VCaP (cell line): ENCODE measurements around the gene ADM5.

Experiments used
- H3K27ac ChIP-seq: fragments of 450-650 bp; 2 replicates; pipeline ENCODE4 v1.5.1; 2017
- TF ChIP-seq, protein P1 (sequence below): fragments of 450-650 bp; conservative IDR thresholded peaks from 2 replicates; pipeline ENCODE4 v1.5.1; 2017; ENCODE audit warnings: mild to moderate bottlenecking, moderate library complexity

Gene ADM5

DNA sequence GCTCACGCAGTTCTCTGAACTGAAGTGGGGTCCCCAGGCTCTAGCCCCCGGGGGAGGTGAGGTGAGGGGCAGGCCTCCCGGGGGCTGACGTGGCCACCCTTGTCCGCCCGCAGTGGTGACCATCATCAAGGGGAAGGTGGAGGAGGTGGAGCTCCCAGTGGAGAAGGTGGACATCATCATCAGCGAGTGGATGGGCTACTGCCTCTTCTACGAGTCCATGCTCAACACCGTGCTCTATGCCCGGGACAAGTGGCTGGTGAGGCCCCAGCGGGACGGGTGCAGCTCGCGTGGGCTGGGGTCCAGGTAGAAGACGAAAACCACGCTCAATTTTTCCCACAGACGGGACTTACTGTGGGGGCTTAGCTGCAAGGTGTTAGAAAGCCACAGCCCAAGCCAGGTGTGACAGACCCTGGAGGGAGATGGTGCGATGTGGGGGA, 5.6 kb upstream of the ADM5 start:
- H3K27ac ChIP-seq = no peak overlapping the region
- TF ChIP-seq, protein P1, sequence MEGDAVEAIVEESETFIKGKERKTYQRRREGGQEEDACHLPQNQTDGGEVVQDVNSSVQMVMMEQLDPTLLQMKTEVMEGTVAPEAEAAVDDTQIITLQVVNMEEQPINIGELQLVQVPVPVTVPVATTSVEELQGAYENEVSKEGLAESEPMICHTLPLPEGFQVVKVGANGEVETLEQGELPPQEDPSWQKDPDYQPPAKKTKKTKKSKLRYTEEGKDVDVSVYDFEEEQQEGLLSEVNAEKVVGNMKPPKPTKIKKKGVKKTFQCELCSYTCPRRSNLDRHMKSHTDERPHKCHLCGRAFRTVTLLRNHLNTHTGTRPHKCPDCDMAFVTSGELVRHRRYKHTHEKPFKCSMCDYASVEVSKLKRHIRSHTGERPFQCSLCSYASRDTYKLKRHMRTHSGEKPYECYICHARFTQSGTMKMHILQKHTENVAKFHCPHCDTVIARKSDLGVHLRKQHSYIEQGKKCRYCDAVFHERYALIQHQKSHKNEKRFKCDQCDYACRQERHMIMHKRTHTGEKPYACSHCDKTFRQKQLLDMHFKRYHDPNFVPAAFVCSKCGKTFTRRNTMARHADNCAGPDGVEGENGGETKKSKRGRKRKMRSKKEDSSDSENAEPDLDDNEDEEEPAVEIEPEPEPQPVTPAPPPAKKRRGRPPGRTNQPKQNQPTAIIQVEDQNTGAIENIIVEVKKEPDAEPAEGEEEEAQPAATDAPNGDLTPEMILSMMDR = no peak

DNA sequence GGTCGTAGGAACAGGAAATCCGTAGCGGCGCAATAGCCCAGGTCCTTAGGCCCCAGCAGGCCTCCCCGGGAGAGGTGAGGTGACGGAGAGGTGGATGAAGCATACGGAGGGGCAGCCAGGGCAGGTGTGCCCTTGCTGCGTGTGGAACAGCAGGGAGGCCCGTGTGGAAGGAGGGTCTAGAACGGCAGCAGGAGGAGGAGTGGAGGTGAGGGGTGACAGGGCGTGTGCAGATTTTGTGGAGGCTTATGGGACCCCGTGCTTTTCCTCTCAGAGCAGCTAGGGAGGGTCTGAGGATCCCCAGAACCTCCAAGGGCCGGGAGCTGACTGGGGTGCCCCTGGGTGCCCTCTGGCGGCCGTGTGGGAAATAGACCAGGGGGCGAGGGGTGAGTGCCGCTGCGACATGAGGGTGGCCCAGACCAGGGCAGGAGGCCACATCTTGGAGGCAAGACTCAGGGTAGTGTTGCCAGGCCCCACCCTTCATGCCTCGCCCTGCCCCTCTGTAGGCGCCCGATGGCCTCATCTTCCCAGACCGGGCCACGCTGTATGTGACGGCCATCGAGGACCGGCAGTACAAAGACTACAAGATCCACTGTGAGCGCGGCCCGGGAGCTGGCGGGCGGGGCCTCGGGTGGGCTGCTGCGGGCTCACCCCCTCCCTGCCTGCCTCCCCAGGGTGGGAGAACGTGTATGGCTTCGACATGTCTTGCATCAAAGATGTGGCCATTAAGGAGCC, 5.0 kb upstream of the ADM5 start:
- H3K27ac ChIP-seq = no peak overlapping the region
- TF ChIP-seq, protein P1 = peak; percentile 81

DNA sequence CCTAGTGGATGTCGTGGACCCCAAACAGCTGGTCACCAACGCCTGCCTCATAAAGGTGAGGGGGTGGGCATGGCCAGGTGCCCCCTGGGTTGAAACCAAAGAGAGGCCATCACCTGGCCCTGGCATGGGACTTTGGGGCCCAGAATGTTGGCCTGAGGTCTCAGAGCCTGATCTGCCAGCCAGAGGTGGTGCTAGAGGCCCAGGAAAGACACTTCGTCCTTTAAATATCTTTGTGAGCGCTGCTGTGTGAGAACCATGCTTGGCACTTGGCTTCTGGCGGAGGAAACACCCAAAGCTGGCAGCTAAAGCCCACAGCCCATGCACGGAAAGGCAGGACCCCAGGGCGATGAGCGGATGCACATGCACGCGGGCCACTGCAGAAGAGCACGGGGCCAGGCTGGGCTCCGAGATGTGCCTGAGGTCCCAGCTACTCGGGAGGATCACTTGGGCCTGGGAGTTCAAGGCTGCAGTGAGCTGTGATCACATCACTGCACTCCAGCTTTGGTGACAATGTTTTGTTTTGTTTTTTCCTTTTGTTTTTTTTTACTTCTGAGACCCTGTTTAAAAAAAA, 4.3 kb upstream of the ADM5 start:
- TF ChIP-seq, protein P1 = no peak
- H3K27ac ChIP-seq = no peak overlapping the region

DNA sequence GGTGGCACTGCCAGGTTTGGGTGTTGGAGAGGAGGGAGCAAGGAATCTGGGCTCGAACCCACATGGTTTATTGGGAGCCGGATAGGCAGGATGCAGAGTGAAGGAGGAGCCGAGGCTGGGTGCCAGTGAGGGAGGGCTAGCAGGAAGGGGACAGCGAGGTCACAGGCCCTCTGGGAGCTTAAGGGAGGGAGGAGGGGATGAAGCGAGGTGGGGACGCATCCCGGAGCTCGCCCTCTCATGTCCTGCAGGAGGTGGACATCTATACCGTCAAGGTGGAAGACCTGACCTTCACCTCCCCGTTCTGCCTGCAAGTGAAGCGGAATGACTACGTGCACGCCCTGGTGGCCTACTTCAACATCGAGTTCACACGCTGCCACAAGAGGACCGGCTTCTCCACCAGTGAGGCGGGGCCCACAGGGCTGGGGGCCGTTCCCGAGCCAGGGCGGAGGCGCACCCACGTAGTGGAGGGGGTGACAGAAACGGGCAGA, 3.5 kb upstream of the ADM5 start:
- H3K27ac ChIP-seq = no peak overlapping the region
- TF ChIP-seq, protein P1 = no peak

DNA sequence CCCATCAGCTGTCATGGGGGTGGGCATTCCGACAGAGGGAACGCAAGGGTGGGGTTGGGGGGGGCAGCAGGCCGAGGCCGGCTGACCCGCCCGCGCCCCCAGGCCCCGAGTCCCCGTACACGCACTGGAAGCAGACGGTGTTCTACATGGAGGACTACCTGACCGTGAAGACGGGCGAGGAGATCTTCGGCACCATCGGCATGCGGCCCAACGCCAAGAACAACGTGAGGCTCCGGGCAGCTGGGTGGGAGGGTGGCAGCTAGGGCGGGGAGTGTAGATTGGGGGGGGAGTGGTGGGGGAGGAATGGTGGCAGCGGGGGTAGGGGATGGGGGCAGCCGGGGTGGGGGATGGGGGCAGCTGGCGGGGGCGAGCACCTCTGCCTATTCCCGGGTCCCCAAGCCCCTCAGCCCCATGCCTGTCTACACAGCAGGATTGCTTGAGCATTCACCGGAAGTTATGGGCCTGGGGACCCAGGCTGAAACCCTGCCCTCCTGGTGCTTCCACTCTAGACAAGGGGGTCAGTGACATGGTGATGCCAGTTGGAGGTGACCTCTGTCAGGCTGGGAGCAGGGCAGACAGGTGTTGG, 2.8 kb upstream of the ADM5 start:
- no peak overlapping the region for H3K27ac ChIP-seq
- TF ChIP-seq, protein P1 = no peak

DNA sequence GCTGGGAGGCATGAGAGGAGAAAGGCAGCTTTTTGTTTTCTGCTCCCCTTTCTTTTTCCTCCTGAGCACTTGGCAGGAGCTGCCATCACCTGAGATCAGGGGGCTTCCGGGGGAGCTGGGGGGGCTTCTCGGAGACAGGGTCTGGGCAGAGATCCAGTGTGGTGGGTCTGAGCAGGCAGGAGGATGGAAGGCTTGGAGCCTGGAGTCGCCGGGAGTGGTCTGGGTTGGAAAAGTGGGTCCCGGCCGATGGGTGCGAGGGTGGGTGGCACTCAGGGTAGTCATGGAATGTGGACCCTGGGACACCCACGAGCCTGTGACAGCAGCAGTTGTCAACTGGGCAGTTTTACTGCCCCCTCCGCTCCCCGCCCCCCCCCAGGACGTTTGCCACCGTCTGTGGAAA, 2.2 kb upstream of the ADM5 start:
- no peak overlapping the region for H3K27ac ChIP-seq
- TF ChIP-seq, protein P1 = no peak

DNA sequence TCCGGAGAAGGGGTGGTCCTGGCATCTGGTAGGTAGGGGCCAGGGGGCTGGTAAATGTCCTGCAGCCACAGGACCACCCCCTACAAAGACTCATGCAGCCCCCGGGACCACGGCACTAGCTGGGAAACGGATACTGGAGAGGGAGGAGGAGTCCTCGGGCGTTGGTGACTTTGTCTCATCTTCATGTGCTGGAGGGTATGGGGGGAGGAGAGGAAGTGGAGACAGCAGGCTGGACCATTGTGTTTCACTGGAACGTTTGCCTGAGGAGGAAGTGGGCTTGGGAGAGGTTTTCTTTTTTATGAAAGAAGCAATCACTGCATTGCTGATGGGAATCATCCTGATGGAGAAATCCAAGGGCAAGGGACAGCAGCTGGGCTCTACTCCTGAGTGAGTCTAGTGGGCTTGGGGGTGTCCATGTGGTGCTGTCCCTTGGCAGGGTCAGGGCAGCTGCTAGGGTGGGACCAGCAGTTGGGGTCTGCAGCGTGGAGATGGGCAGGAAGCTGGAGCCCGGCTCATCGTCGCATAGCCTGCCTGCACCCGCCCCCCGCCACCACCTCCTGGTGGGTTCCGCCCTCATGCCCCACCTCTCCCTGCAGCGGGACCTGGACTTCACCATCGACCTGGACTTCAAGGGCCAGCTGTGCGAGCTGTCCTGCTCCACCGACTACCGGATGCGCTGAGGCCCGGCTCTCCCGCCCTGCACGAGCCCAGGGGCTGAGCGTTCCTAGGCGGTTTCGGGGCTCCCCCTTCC, 1.7 kb upstream of the ADM5 start:
- no peak overlapping the region for H3K27ac ChIP-seq
- TF ChIP-seq, protein P1 = no peak
